ENCODE measurements around the gene PARD6B. TPM values are rescaled to one million over a fixed set of nuclear protein-coding genes. Genes with fewer than 3 reads are reported as not detected.

PARD6B gene
- total RNA-seq, 3 donors from 2014 or later: 6.8 to 9.4 (median 8.4) TPM

DNA sequence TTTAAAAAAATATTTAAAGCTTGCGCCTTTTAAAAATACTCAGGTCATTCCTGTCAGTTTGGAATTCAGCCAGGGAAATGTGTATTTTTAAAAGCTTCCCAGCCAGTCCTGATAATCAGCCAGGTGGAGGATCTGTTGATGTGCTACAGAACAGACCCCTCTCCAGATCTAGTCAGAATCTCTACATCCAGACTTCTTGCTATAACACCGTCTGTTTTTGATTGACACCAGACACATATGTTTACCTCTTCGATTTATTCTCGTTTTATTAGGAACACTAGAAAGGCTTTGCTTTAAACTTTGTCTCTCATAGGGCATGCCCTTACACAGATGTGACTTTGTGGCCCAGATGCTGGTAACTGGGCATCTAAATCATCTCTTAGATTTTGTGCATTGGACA is 11.7 kb downstream of the PARD6B start:
- ATAC-seq: no peak
- DNase-seq: no peak
- Mint-ChIP-seq H3K9me3 (no peaks in the 10 kb centered on the region), H3K4me1 (ENCODE audit: low read depth) (peaks cover 31% of the 10 kb centered on the region), H3K4me3 (no peak overlapping the region), H3K36me3 (ENCODE audit: insufficient read depth) (peaks cover 10% of the 10 kb centered on the region), H3K27me3 (ENCODE audit: low read depth) (no peaks in the 10 kb centered on the region)

GRCh38 chr20:50744143-50744792 is 12.9 kb downstream of the PARD6B start:
- Mint-ChIP-seq H3K4me3 (no peak overlapping the region), H3K36me3 (ENCODE audit: insufficient read depth) (peaks cover 7% of the 10 kb centered on the region), H3K27me3 (ENCODE audit: low read depth) (no peaks in the 10 kb centered on the region), H3K9me3 (no peaks in the 10 kb centered on the region), H3K4me1 (ENCODE audit: low read depth) (peaks cover 31% of the 10 kb centered on the region)
- ATAC-seq: no peak
- DNase-seq: no peak

- H3K27me3 Mint-ChIP-seq (ENCODE audit: low read depth): no peaks in the 10 kb centered on the region
- ATAC-seq: no peak
These were observed 14.3 kb downstream of the PARD6B start for GRCh38 chr20:50745634-50746137.

GRCh38 chr20:50746138-50746940 is 15.0 kb downstream of the PARD6B start:
- H3K4me1 Mint-ChIP-seq (ENCODE audit: low read depth): peaks cover 26% of the 10 kb centered on the region
- H3K9me3 Mint-ChIP-seq: no peaks in the 10 kb centered on the region
- DNase-seq (no peak), ATAC-seq (peak; percentile 92)
- peaks cover 5% of the 10 kb centered on the region for H3K36me3 Mint-ChIP-seq (ENCODE audit: insufficient read depth)
- H3K4me3 Mint-ChIP-seq: no peak overlapping the region
- no peaks in the 10 kb centered on the region for H3K27me3 Mint-ChIP-seq (ENCODE audit: low read depth)

More at GRCh38 chr20:50745634-50746137, 14.3 kb downstream of the PARD6B start:
- Mint-ChIP-seq H3K4me3 (no peak overlapping the region), H3K4me1 (ENCODE audit: low read depth) (peaks cover 27% of the 10 kb centered on the region), H3K36me3 (ENCODE audit: insufficient read depth) (peaks cover 7% of the 10 kb centered on the region), H3K9me3 (no peaks in the 10 kb centered on the region)
- no peak for DNase-seq

DNA sequence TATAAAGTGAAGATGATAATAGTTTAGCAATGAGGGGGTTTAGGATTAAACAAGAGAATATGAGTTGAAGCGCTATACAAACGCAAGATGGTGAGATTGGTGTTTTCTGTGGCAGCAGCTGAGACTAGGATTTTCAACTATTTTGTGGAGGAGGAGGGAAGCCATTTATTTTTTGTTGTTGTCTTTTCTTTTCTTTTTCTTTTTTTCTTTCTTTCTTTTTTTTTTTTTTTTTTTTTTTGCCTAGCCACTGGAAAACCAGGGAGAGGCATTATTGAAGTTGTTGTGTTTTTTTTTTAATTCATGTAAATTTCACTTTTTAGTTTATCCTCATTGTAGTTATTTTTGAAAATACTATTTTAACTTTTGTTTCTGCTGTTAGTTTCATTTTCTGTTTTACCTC is 15.9 kb downstream of the PARD6B start:
- no peak for ATAC-seq
- H3K4me3 Mint-ChIP-seq: no peak overlapping the region
- peaks cover 26% of the 10 kb centered on the region for H3K4me1 Mint-ChIP-seq (ENCODE audit: low read depth)
- H3K27me3 Mint-ChIP-seq (ENCODE audit: low read depth): no peaks in the 10 kb centered on the region
- DNase-seq: no peak
- H3K36me3 Mint-ChIP-seq (ENCODE audit: insufficient read depth): peaks cover 6% of the 10 kb centered on the region
- H3K9me3 Mint-ChIP-seq: no peaks in the 10 kb centered on the region

DNA sequence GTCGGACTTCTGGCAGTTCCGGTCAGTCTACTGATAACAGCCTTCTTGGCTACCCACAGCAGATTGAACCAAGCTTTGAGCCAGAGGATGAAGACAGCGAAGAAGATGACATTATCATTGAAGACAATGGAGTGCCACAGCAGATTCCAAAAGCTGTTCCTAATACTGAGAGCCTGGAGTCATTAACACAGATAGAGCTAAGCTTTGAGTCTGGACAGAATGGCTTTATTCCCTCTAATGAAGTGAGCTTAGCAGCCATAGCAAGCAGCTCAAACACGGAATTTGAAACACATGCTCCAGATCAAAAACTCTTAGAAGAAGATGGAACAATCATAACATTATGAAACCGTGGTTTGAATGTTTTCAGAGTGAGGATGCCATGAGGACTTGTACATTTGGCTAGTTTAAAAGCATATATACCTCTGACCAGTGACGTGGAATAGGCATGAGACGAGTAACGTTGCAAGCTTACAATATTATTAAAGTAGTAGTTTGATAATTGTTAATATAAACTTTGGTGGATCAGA is 18.8 kb downstream of the PARD6B start:
- H3K4me1 Mint-ChIP-seq (ENCODE audit: low read depth): peaks cover 24% of the 10 kb centered on the region
- peaks cover 3% of the 10 kb centered on the region for H3K36me3 Mint-ChIP-seq (ENCODE audit: insufficient read depth)
- no peak overlapping the region for H3K4me3 Mint-ChIP-seq
- H3K9me3 Mint-ChIP-seq: no peaks in the 10 kb centered on the region
- no peaks in the 10 kb centered on the region for H3K27me3 Mint-ChIP-seq (ENCODE audit: low read depth)
- ATAC-seq (no peak), DNase-seq (no peak)

- H3K4me3 Mint-ChIP-seq: no peak overlapping the region
- no peaks in the 10 kb centered on the region for H3K9me3 Mint-ChIP-seq
- DNase-seq (no peak), ATAC-seq (no peak)
- H3K27me3 Mint-ChIP-seq (ENCODE audit: low read depth): no peaks in the 10 kb centered on the region
- H3K4me1 Mint-ChIP-seq (ENCODE audit: low read depth): no peaks in the 10 kb centered on the region
- peaks cover 2% of the 10 kb centered on the region for H3K36me3 Mint-ChIP-seq (ENCODE audit: insufficient read depth)
These were observed 21.8 kb downstream of the PARD6B start for GRCh38 chr20:50753152-50753551.

DNA sequence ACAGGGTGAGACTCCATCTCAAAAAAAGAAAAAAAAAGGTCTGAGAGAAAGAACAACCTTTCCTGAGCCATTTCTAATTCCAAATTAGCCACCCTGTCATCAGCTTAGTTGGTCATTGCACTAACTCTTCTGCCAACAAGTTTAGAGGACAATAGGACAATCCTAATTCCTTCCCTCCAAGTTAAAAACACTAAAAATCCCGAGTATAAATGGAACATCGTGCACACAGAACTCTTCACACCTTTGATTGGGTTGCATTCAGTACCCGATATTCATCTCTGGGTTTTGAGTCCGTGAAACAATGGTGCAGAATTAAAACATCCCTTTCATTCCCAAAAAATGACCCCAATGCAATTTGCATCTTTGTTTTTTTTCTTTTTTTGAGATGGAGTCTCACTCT is 23.0 kb downstream of the PARD6B start:
- no peak for ATAC-seq
- Mint-ChIP-seq H3K4me1 (ENCODE audit: low read depth) (no peaks in the 10 kb centered on the region), H3K36me3 (ENCODE audit: insufficient read depth) (peaks cover 2% of the 10 kb centered on the region), H3K27me3 (ENCODE audit: low read depth) (no peaks in the 10 kb centered on the region), H3K4me3 (no peak overlapping the region), H3K9me3 (no peaks in the 10 kb centered on the region)
- no peak for DNase-seq

GRCh38 chr20:50756447-50756846 is 25.1 kb downstream of the PARD6B start:
- Mint-ChIP-seq H3K4me1 (ENCODE audit: low read depth) (no peaks in the 10 kb centered on the region), H3K27me3 (ENCODE audit: low read depth) (no peaks in the 10 kb centered on the region), H3K36me3 (ENCODE audit: insufficient read depth) (peaks cover 2% of the 10 kb centered on the region), H3K9me3 (no peaks in the 10 kb centered on the region), H3K4me3 (no peak overlapping the region)
- ATAC-seq: no peak
- no peak for DNase-seq

GRCh38 chr20:50758469-50758868 is 27.1 kb downstream of the PARD6B start:
- Mint-ChIP-seq H3K4me1 (ENCODE audit: low read depth) (no peaks in the 10 kb centered on the region), H3K4me3 (no peak overlapping the region), H3K27me3 (ENCODE audit: low read depth) (no peaks in the 10 kb centered on the region), H3K9me3 (no peaks in the 10 kb centered on the region), H3K36me3 (ENCODE audit: insufficient read depth) (no peaks in the 10 kb centered on the region)
- DNase-seq: no peak
- no peak for ATAC-seq

DNA sequence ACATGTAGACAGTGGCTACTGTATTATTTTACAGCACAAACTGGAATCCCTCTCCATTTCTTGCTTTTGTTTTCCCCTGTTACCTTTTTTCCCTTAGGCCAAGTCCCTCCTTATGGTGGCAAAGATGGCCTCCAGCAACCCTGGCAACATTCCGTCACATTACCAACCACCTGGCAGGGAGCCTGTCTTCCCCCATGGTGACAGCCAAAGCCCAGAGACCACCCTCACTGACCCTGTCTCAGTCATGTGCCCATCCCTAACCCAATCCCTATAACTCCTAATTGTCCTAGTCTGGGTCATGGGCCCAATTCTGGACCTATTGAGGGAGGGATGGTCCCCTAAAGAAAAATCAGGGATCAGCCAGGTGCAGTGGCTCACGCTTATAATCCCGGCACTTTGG is 27.6 kb downstream of the PARD6B start:
- no peaks in the 10 kb centered on the region for H3K36me3 Mint-ChIP-seq (ENCODE audit: insufficient read depth)
- no peak for DNase-seq
- ATAC-seq: no peak
- H3K9me3 Mint-ChIP-seq: no peaks in the 10 kb centered on the region
- no peak overlapping the region for H3K4me3 Mint-ChIP-seq
- no peaks in the 10 kb centered on the region for H3K27me3 Mint-ChIP-seq (ENCODE audit: low read depth)
- H3K4me1 Mint-ChIP-seq (ENCODE audit: low read depth): no peaks in the 10 kb centered on the region

DNA sequence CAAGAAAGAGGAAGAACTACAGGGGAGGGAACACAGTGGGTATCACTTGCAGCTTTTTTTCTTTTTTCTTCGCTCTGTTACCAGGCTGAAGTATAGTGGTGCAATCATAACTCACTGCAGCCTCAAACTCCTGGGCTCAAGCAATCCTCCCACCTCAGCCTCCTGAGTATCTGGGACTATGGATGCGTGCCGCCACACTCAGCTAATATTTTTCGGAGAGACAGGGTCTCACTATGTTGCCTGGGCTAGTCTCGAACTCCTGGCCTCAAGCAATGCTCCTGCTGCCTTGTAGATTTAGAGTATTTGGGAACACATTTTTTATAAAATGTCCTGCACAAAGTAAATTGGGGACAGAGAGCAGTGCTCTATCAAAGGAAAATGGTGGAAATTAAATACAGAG is 28.3 kb downstream of the PARD6B start:
- H3K4me1 Mint-ChIP-seq (ENCODE audit: low read depth): no peaks in the 10 kb centered on the region
- no peaks in the 10 kb centered on the region for H3K9me3 Mint-ChIP-seq
- no peak for ATAC-seq
- DNase-seq: no peak
- no peaks in the 10 kb centered on the region for H3K36me3 Mint-ChIP-seq (ENCODE audit: insufficient read depth)
- H3K27me3 Mint-ChIP-seq (ENCODE audit: low read depth): no peaks in the 10 kb centered on the region
- H3K4me3 Mint-ChIP-seq: no peak overlapping the region

DNA sequence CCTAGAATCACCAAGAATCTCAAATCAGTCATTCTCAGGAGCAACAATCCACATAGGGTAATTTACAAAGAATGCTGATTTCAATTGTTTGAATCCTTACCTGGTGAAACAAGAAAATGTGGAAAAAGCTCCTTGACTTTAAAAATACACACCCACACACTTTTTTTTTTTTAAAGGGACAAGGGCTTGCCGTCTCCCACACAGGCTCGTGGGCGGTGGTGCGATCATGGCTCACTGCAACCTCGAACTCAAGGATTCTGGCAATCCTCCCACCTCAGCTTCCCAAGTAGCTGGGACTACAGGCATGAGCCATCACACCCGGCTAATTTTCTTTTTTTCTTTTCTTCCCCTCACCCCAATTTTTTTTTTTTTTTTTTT is 30.7 kb downstream of the PARD6B start:
- Mint-ChIP-seq H3K4me1 (ENCODE audit: low read depth) (no peaks in the 10 kb centered on the region), H3K9me3 (no peaks in the 10 kb centered on the region), H3K27me3 (ENCODE audit: low read depth) (no peaks in the 10 kb centered on the region), H3K36me3 (ENCODE audit: insufficient read depth) (no peaks in the 10 kb centered on the region), H3K4me3 (no peak overlapping the region)
- no peak for DNase-seq
- ATAC-seq: no peak

GRCh38 chr20:50762435-50763220 is 31.2 kb downstream of the PARD6B start:
- ATAC-seq: no peak
- Mint-ChIP-seq H3K4me3 (no peak overlapping the region), H3K4me1 (ENCODE audit: low read depth) (no peaks in the 10 kb centered on the region)

More at GRCh38 chr20:50762435-50763220, 31.2 kb downstream of the PARD6B start:
- no peak for DNase-seq
- peaks cover under 1% of the 10 kb centered on the region for H3K27me3 Mint-ChIP-seq (ENCODE audit: low read depth)
- no peaks in the 10 kb centered on the region for H3K9me3 Mint-ChIP-seq
- H3K36me3 Mint-ChIP-seq (ENCODE audit: insufficient read depth): no peaks in the 10 kb centered on the region

Data from activated T-cell treated with anti-CD3 and anti-CD28 coated beads, Interleukin-2, amount 50 U/mL, for 4 hours (primary cell).